H9 (cell line): ENCODE data around the gene OR52I1. TPM values are rescaled to one million over a fixed set of nuclear protein-coding genes. Genes with fewer than 3 reads are reported as not detected.

ENCODE experiments used
- DNase-seq: peaks from one replicate; pipeline ENCODE4 v3.0.0-alpha.2; 2017
- H2AFZ ChIP-seq: one replicate; pipeline ENCODE4 v1.6.1; 2013; ENCODE audit warnings: mild to moderate bottlenecking, low read length, control low read depth, moderate library complexity
- H2AK5ac ChIP-seq: 2 replicates; pipeline ENCODE4 v1.6.1; 2013; ENCODE audit warnings: low read length, control low read depth, mixed read lengths; ENCODE audit not compliant: insufficient read length
- H2BK120ac ChIP-seq: one replicate; pipeline ENCODE4 v1.6.1; 2013; ENCODE audit warnings: low read depth, mild to moderate bottlenecking, low read length, control low read depth, inconsistent platforms; ENCODE audit not compliant: poor library complexity, severe bottlenecking
- H2BK12ac ChIP-seq: 2 replicates; pipeline ENCODE4 v1.6.1; 2013; ENCODE audit warnings: low read length, control low read depth, mixed read lengths, low read depth; ENCODE audit not compliant: insufficient read length
- H2BK15ac ChIP-seq: 2 replicates; pipeline ENCODE4 v1.6.1; 2013; ENCODE audit warnings: low read depth, low read length, control low read depth
- H2BK20ac ChIP-seq: one replicate; pipeline ENCODE4 v1.6.1; 2013; ENCODE audit warnings: low read depth, mild to moderate bottlenecking, low read length, control low read depth, inconsistent platforms; ENCODE audit not compliant: poor library complexity, severe bottlenecking
- H2BK5ac ChIP-seq: 2 replicates; pipeline ENCODE4 v1.6.1; 2013; ENCODE audit warnings: low read length, control low read depth, mixed read lengths; ENCODE audit not compliant: insufficient read length
- H3K14ac ChIP-seq: 2 replicates; pipeline ENCODE4 v1.6.1; 2013; ENCODE audit warnings: low read length, control low read depth; ENCODE audit not compliant: insufficient read depth
- H3K18ac ChIP-seq: 2 replicates; pipeline ENCODE4 v1.6.1; 2013; ENCODE audit warnings: low read depth, mild to moderate bottlenecking, mixed read lengths, low read length, control low read depth; ENCODE audit not compliant: insufficient read length
- H3K23ac ChIP-seq: 2 replicates; pipeline ENCODE4 v1.6.1; 2013; ENCODE audit warnings: low read length, control low read depth, mixed read lengths, low read depth; ENCODE audit not compliant: insufficient read length
- H3K23me2 ChIP-seq: 2 replicates; pipeline ENCODE4 v1.6.1; 2013; ENCODE audit warnings: low read depth, mild to moderate bottlenecking, mixed read lengths, low read length, control low read depth; ENCODE audit not compliant: insufficient read length, poor library complexity, severe bottlenecking
- H3K27ac ChIP-seq: 2 replicates; pipeline ENCODE4 v1.5.1; 2013; ENCODE audit warnings: low read length, control low read depth, mixed read lengths, low read depth; ENCODE audit not compliant: insufficient read length
- H3K27me3 ChIP-seq: 2 replicates; pipeline ENCODE4 v1.6.1; 2013; ENCODE audit warnings: low read length, control low read depth, inconsistent platforms; ENCODE audit not compliant: insufficient read depth
- H3K4ac ChIP-seq: 2 replicates; pipeline ENCODE4 v1.6.1; 2013; ENCODE audit warnings: low read depth, mild to moderate bottlenecking, control low read depth, inconsistent platforms, low read length, moderate library complexity
- H3K4me1 ChIP-seq: 2 replicates; pipeline ENCODE4 v1.6.1; 2013; ENCODE audit warnings: low read length, control low read depth, inconsistent platforms; ENCODE audit not compliant: insufficient read depth
- H3K4me2 ChIP-seq: 2 replicates; pipeline ENCODE4 v1.6.1; 2013; ENCODE audit warnings: low read length, control low read depth, mixed read lengths; ENCODE audit not compliant: insufficient read length, insufficient read depth
- H3K56ac ChIP-seq: 2 replicates; pipeline ENCODE4 v1.6.1; 2013; ENCODE audit warnings: low read depth, mild to moderate bottlenecking, mixed read lengths, low read length, control low read depth; ENCODE audit not compliant: insufficient read length
- H3K79me1 ChIP-seq: 2 replicates; pipeline ENCODE4 v1.6.1; 2013; ENCODE audit warnings: low read depth, mild to moderate bottlenecking, moderate library complexity, low read length, control low read depth, inconsistent platforms; ENCODE audit not compliant: insufficient read depth, poor library complexity, severe bottlenecking
- H3K79me2 ChIP-seq: 2 replicates; pipeline ENCODE4 v1.6.1; 2013; ENCODE audit warnings: low read length, control low read depth, inconsistent platforms; ENCODE audit not compliant: insufficient read depth
- H3K9ac ChIP-seq: 2 replicates; pipeline ENCODE4 v1.6.1; 2013; ENCODE audit warnings: low read length, control low read depth, mixed read lengths; ENCODE audit not compliant: insufficient read length; ENCODE audit errors: extremely low read depth
- H3K9me3 ChIP-seq: one replicate; pipeline ENCODE4 v1.6.1; 2013; ENCODE audit warnings: low read depth, low read length, inconsistent platforms; ENCODE audit not compliant: control insufficient read depth
- H3T11ph ChIP-seq: one replicate; pipeline ENCODE4 v1.6.1; 2013; ENCODE audit warnings: mild to moderate bottlenecking, low read length, control low read depth, inconsistent platforms
- H4K20me1 ChIP-seq: one replicate; pipeline ENCODE4 v1.6.1; 2013; ENCODE audit not compliant: control insufficient read depth, insufficient read length, insufficient read depth
- H4K5ac ChIP-seq: 2 replicates; pipeline ENCODE4 v1.6.1; 2013; ENCODE audit warnings: low read depth, mild to moderate bottlenecking, mixed read lengths, low read length, control low read depth; ENCODE audit not compliant: insufficient read length
- H4K8ac ChIP-seq: replicated peaks from 2 replicates; pipeline ENCODE4 v1.6.1; 2013; ENCODE audit warnings: low read length, control low read depth, mixed read lengths, low read depth; ENCODE audit not compliant: insufficient read length
- H4K91ac ChIP-seq: 2 replicates; pipeline ENCODE4 v1.6.1; 2013; ENCODE audit warnings: low read depth, mild to moderate bottlenecking, moderate library complexity, mixed read lengths, low read length, control low read depth; ENCODE audit not compliant: insufficient read length
- H3K27ac Mint-ChIP-seq, 3 experiments: 2 replicates in 2 of 3; 3 replicates in 1 of 3; pipeline ENCODE4 v1.8.0; 2020 to 2021; ENCODE audit warnings: mixed read lengths in 3 of 3, mild to moderate bottlenecking in 1 of 3, moderate library complexity in 1 of 3
- H3K27me3 Mint-ChIP-seq: 2 replicates; pipeline ENCODE4 v1.8.0; 2021; ENCODE audit warnings: low read depth, mild to moderate bottlenecking, moderate library complexity, mixed read lengths
- H3K36me3 Mint-ChIP-seq, 3 experiments: 2 replicates in 2 of 3; 3 replicates in 1 of 3; pipeline ENCODE4 v1.8.0; 2020 to 2021; ENCODE audit warnings: low read depth in 3 of 3, mixed read lengths in 3 of 3; ENCODE audit not compliant: insufficient read depth in 1 of 3
- H3K4me1 Mint-ChIP-seq, 2 experiments: 2 replicates each; pipeline ENCODE4 v1.8.0; 2020; ENCODE audit warnings: mixed read lengths in 2 of 2
- H3K4me3 Mint-ChIP-seq, 2 experiments: 2 replicates in 1 of 2; 3 replicates in 1 of 2; pipeline ENCODE4 v1.8.0; 2020 to 2021; ENCODE audit warnings: mild to moderate bottlenecking in 2 of 2, mixed read lengths in 2 of 2, moderate library complexity in 1 of 2
- H3K9me3 Mint-ChIP-seq, 2 experiments: 2 replicates in 1 of 2; 3 replicates in 1 of 2; pipeline ENCODE4 v1.8.0; 2020; ENCODE audit warnings: mild to moderate bottlenecking in 2 of 2, mixed read lengths in 2 of 2, moderate library complexity in 1 of 2
- WGBS: extraction: QIAGEN DNeasy Blood & Tissue Kit; methylation state at CpG from one replicate; pipeline ENCODE4 v1.1.7; 2013; ENCODE audit warnings: missing lambda C conversion rate, low lambda C conversion rate, mixed read lengths; ENCODE audit not compliant: insufficient read length; ENCODE audit errors: extremely low coverage; 5-methylcytosine and 5-hydroxymethylcytosine counted together
- total RNA-seq: library from RNA; stranded (reverse); gene quantifications from 2 replicates; pipeline ENCODE4 v1.2.1, GENCODE V29; 2021
- TF ChIP-seq, protein P1 (sequence below): fragments of 200-600 bp; sonication (generic); conservative IDR thresholded peaks from 3 replicates; pipeline ENCODE4 v1.8.0; 2021; ENCODE audit warnings: antibody characterized with exemption, mild to moderate bottlenecking

OR52I1 gene
- total RNA-seq, 1 experiment from 2014 or later, result not detected

DNA sequence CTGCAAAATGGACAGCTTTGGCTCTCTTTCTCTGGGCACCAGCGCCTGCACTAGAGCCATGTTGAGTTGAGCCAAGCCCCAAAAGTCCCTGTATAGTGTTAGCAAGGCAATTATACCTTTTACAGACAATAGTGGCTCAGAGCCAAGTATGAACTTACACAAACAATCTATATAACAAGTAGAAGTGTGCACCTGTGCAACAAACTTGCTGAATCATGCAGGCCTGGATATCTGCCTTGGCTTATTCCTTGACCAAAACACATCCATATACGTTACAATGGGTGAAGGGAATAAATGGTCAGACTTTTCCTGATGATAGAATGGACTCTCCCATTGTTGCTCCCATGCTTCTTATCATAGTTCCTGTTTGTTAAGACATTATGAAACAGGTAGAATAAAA, 16.1 kb upstream of the OR52I1 start:
- Histone ChIP-seq H3K23ac (no peak overlapping the region), H4K8ac (no peak overlapping the region), H3K23me2 (no peaks in the 10 kb centered on the region), H3K27me3 (no peaks in the 10 kb centered on the region), H4K20me1 (no peaks in the 10 kb centered on the region), H3K4ac (no peak overlapping the region), H2BK120ac (no peak overlapping the region), H2AFZ (no peak overlapping the region), H3K14ac (no peak overlapping the region), H2BK15ac (no peak overlapping the region), H3K79me1 (no peaks in the 10 kb centered on the region), H3K9ac (no peak overlapping the region), H2AK5ac (no peak overlapping the region), H3K27ac (no peak overlapping the region), H4K5ac (no peak overlapping the region), H2BK5ac (no peak overlapping the region), H3K4me1 (no peaks in the 10 kb centered on the region), H3K9me3 (no peaks in the 10 kb centered on the region), H3K56ac (no peak overlapping the region), H2BK20ac (no peak overlapping the region), H4K91ac (no peak overlapping the region), H3T11ph (no peak overlapping the region), H2BK12ac (no peak overlapping the region), H3K4me2 (no peak overlapping the region), H3K18ac (no peak overlapping the region), H3K79me2 (no peaks in the 10 kb centered on the region)
- Mint-ChIP-seq H3K9me3 (no peaks in the 10 kb centered on the region; a peak in 1 of 5 replicates), H3K4me1 (no peaks in the 10 kb centered on the region; a peak in 1 of 4 replicates), H3K27me3 (peaks cover 5% of the 10 kb centered on the region; the same call in 1 of the 2 replicates), H3K27ac (no peak overlapping the region), H3K36me3 (no peaks in the 10 kb centered on the region), H3K4me3 (no peak overlapping the region)
- TF ChIP-seq, protein P1, sequence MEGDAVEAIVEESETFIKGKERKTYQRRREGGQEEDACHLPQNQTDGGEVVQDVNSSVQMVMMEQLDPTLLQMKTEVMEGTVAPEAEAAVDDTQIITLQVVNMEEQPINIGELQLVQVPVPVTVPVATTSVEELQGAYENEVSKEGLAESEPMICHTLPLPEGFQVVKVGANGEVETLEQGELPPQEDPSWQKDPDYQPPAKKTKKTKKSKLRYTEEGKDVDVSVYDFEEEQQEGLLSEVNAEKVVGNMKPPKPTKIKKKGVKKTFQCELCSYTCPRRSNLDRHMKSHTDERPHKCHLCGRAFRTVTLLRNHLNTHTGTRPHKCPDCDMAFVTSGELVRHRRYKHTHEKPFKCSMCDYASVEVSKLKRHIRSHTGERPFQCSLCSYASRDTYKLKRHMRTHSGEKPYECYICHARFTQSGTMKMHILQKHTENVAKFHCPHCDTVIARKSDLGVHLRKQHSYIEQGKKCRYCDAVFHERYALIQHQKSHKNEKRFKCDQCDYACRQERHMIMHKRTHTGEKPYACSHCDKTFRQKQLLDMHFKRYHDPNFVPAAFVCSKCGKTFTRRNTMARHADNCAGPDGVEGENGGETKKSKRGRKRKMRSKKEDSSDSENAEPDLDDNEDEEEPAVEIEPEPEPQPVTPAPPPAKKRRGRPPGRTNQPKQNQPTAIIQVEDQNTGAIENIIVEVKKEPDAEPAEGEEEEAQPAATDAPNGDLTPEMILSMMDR, result no peak
- WGBS, result no CpG with 5 or more reads among the region's 2 CpGs
- no peak for DNase-seq
